Measurements from ENCODE around the gene STK36.

The STK36 gene

GRCh38 chr2:218658671-218659257 is 13.1 kb upstream of the STK36 start:
- Histone ChIP-seq H3K4me2 (ENCODE audit: low read length) (peak overlapping the region; percentile 36), H2BK15ac (replicated peaks; ENCODE audit: low read depth) (no peak overlapping the region), H3K56ac (ENCODE audit: low read length) (peak overlapping the region; percentile 84), H3K4me1 (ENCODE audit: control insufficient read depth, low read depth, low read length) (no peaks in the 10 kb centered on the region), H3K23ac (ENCODE audit: low read length) (peak overlapping the region; percentile 74), H3K9ac (ENCODE audit: low read length) (peak overlapping the region; percentile 88), H4K5ac (ENCODE audit: low read length) (no peak overlapping the region), H3K27me3 (ENCODE audit: insufficient read depth, low read length, poor library complexity) (no peaks in the 10 kb centered on the region), H3K18ac (ENCODE audit: low read length) (peak overlapping the region; percentile 69), H3K4me3 (ENCODE audit: low read length) (peak overlapping the region; percentile 49), H2BK120ac (ENCODE audit: low read depth, low read length) (no peak overlapping the region), H2AK5ac (ENCODE audit: low read length) (no peak overlapping the region), H3K79me1 (ENCODE audit: low read length) (peaks cover 11% of the 10 kb centered on the region), H4K8ac (ENCODE audit: low read depth, low read length) (no peak overlapping the region), H3K4ac (ENCODE audit: low read depth, low read length) (peak overlapping the region; percentile 20), H3K79me2 (ENCODE audit: control insufficient read depth, insufficient read depth, low read length) (peaks cover 3% of the 10 kb centered on the region), H2BK5ac (ENCODE audit: low read length) (no peak overlapping the region), H3K27ac (ENCODE audit: low read depth, low read length) (no peak overlapping the region), H3K36me3 (ENCODE audit: control insufficient read depth, insufficient read depth, low read length) (peaks cover 8% of the 10 kb centered on the region)
- no CpG with 5 or more reads among the region's 27 CpGs for WGBS (ENCODE audit: extremely low coverage, insufficient coverage, low lambda C conversion rate)
- peak; percentile 90 for DNase-seq

DNA sequence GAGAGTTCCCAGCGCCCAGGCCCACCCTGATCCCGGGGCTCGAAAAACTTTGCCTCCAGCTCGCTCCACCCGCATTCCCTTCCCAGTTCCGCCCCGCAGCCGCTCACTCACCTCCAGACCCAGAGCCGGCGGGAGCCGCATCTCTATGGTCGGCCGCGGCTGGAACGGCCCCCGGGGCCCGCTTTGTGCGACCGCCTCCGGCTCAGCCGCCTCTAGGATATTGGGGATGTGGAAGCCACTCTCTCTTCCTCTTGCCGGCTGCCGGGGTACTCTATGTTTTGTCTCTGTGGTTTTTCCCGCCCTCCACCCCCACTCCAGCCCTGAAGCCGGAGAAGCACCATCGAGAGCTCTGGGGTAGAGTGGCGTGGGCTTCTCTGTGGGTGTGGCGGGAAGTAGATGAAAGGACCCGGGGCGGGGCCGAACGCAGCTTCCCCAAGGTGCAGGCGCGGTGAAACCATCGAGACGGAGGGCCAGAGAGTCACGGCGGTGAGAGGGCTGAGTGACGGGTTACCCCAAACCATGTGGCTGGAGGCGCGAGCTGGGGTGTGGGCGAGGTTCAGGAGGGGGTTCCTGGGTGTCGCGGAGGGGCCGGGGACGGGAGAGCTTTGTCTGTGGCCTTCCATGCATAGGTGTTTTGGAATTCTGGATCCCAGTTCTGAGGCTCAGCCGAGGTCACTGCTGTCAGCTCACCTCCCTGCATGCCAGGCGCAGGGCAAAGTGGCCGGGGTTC is 12.5 kb upstream of the STK36 start, which contains the start of the genes BCS1L and ZNF142:
BCS1L (plus strand) TSS at position 426 of the 730 bp plus-strand sequence. CDS start 1,305 bp downstream, outside the sequence.
ZNF142 (minus strand) TSS at position 366 of the 730 bp plus-strand sequence. CDS start 3,194 bp downstream, outside the sequence.
- peak within 1 kb of the TSS; percentile 71 for H3K4me3 ChIP-seq (ENCODE audit: low read length)
- peak within 1 kb of the TSS; percentile 84 for H3K4me2 ChIP-seq (ENCODE audit: low read length)
- H2BK5ac ChIP-seq (ENCODE audit: low read length), result no peak within 1 kb of the TSS
- H3K9ac ChIP-seq (ENCODE audit: low read length), result peak within 1 kb of the TSS; percentile 88
- no peaks in the 10 kb centered on the region for H3K27me3 ChIP-seq (ENCODE audit: insufficient read depth, low read length, poor library complexity)
- H3K79me2 ChIP-seq (ENCODE audit: control insufficient read depth, insufficient read depth, low read length), result peaks cover 3% of the 10 kb centered on the region
- H3K4ac ChIP-seq (ENCODE audit: low read depth, low read length), result peak within 1 kb of the TSS; percentile 20
- peak within 1 kb of the TSS; percentile 87 for H3K56ac ChIP-seq (ENCODE audit: low read length)
- H2AK5ac ChIP-seq (ENCODE audit: low read length), result no peak within 1 kb of the TSS
- H3K23ac ChIP-seq (ENCODE audit: low read length), result peak within 1 kb of the TSS; percentile 74
- H2BK120ac ChIP-seq (ENCODE audit: low read depth, low read length), result no peak within 1 kb of the TSS
- DNase-seq, result peak; percentile 93
- H3K79me1 ChIP-seq (ENCODE audit: low read length), result peaks cover 11% of the 10 kb centered on the region
- peak within 1 kb of the TSS; percentile 49 for H3K27ac ChIP-seq (ENCODE audit: low read depth, low read length)
- peak within 1 kb of the TSS; percentile 69 for H3K18ac ChIP-seq (ENCODE audit: low read length)
- H4K8ac ChIP-seq (ENCODE audit: low read depth, low read length), result no peak within 1 kb of the TSS
- no peaks in the 10 kb centered on the region for H3K4me1 ChIP-seq (ENCODE audit: control insufficient read depth, low read depth, low read length)
- H2BK15ac ChIP-seq (replicated peaks; ENCODE audit: low read depth), result no peak within 1 kb of the TSS
- H4K5ac ChIP-seq (ENCODE audit: low read length), result no peak within 1 kb of the TSS
- WGBS (ENCODE audit: extremely low coverage, insufficient coverage, low lambda C conversion rate), result no CpG with 5 or more reads among the region's 49 CpGs
- H3K36me3 ChIP-seq (ENCODE audit: control insufficient read depth, insufficient read depth, low read length), result peaks cover 10% of the 10 kb centered on the region

DNA sequence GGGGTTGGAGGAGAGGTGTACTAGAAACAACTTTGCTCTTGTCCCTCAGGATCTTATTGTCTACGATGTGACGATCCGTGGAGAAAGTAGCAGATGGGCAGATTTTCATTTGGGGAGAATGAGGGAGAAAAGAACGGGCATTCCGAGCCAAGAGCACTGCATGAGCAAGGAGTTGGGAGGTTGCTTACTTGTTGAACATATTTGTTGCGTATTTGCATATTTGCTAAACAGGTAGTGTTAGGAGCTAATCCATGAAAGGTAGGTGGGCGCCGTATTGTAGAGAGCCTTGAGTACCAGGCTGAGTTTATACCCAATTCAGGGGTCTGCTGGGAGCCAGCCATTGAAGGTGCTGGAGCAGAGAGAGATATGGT is 11.9 kb upstream of the STK36 start:
- H3K4me3 ChIP-seq (ENCODE audit: low read length), result peak overlapping the region; percentile 71
- peak overlapping the region; percentile 84 for H3K4me2 ChIP-seq (ENCODE audit: low read length)
- no peak overlapping the region for H3K4ac ChIP-seq (ENCODE audit: low read depth, low read length)
- peaks cover 11% of the 10 kb centered on the region for H3K79me1 ChIP-seq (ENCODE audit: low read length)
- no peak overlapping the region for H4K5ac ChIP-seq (ENCODE audit: low read length)
- H3K36me3 ChIP-seq (ENCODE audit: control insufficient read depth, insufficient read depth, low read length), result peaks cover 11% of the 10 kb centered on the region
- no peak overlapping the region for H4K8ac ChIP-seq (ENCODE audit: low read depth, low read length)
- no peak overlapping the region for H2BK120ac ChIP-seq (ENCODE audit: low read depth, low read length)
- H3K56ac ChIP-seq (ENCODE audit: low read length), result peak overlapping the region; percentile 87
- H3K18ac ChIP-seq (ENCODE audit: low read length), result no peak overlapping the region
- H3K27ac ChIP-seq (ENCODE audit: low read depth, low read length), result no peak overlapping the region
- WGBS (ENCODE audit: extremely low coverage, insufficient coverage, low lambda C conversion rate), result no CpG with 5 or more reads among the region's 8 CpGs
- peak overlapping the region; percentile 79 for H3K9ac ChIP-seq (ENCODE audit: low read length)
- peaks cover 3% of the 10 kb centered on the region for H3K79me2 ChIP-seq (ENCODE audit: control insufficient read depth, insufficient read depth, low read length)
- H3K4me1 ChIP-seq (ENCODE audit: control insufficient read depth, low read depth, low read length), result no peaks in the 10 kb centered on the region
- no peak overlapping the region for H2BK15ac ChIP-seq (replicated peaks; ENCODE audit: low read depth)
- H2BK5ac ChIP-seq (ENCODE audit: low read length), result no peak overlapping the region
- DNase-seq, result no peak
- H2AK5ac ChIP-seq (ENCODE audit: low read length), result no peak overlapping the region
- H3K27me3 ChIP-seq (ENCODE audit: insufficient read depth, low read length, poor library complexity), result no peaks in the 10 kb centered on the region
- H3K23ac ChIP-seq (ENCODE audit: low read length), result no peak overlapping the region

- H4K5ac ChIP-seq (ENCODE audit: low read length), result no peak overlapping the region
- H3K4me3 ChIP-seq (ENCODE audit: low read length), result no peak overlapping the region
- no peak overlapping the region for H3K27ac ChIP-seq (ENCODE audit: low read depth, low read length)
- H3K9ac ChIP-seq (ENCODE audit: low read length), result no peak overlapping the region
- no peak overlapping the region for H2BK15ac ChIP-seq (replicated peaks; ENCODE audit: low read depth)
- H4K8ac ChIP-seq (ENCODE audit: low read depth, low read length), result no peak overlapping the region
- no peak overlapping the region for H3K56ac ChIP-seq (ENCODE audit: low read length)
- H3K36me3 ChIP-seq (ENCODE audit: control insufficient read depth, insufficient read depth, low read length), result peaks cover 8% of the 10 kb centered on the region
- no peak overlapping the region for H2BK5ac ChIP-seq (ENCODE audit: low read length)
- no peak for DNase-seq
- peaks cover 5% of the 10 kb centered on the region for H3K79me1 ChIP-seq (ENCODE audit: low read length)
- no CpG with 5 or more reads among the region's 7 CpGs for WGBS (ENCODE audit: extremely low coverage, insufficient coverage, low lambda C conversion rate)
- no peak overlapping the region for H3K23ac ChIP-seq (ENCODE audit: low read length)
- no peak overlapping the region for H3K18ac ChIP-seq (ENCODE audit: low read length)
- H2BK120ac ChIP-seq (ENCODE audit: low read depth, low read length), result no peak overlapping the region
- H3K4ac ChIP-seq (ENCODE audit: low read depth, low read length), result no peak overlapping the region
- H3K27me3 ChIP-seq (ENCODE audit: insufficient read depth, low read length, poor library complexity), result no peaks in the 10 kb centered on the region
- H3K79me2 ChIP-seq (ENCODE audit: control insufficient read depth, insufficient read depth, low read length), result peaks cover 3% of the 10 kb centered on the region
- no peak overlapping the region for H3K4me2 ChIP-seq (ENCODE audit: low read length)
- H3K4me1 ChIP-seq (ENCODE audit: control insufficient read depth, low read depth, low read length), result no peaks in the 10 kb centered on the region
- no peak overlapping the region for H2AK5ac ChIP-seq (ENCODE audit: low read length)
These were observed 9.5 kb upstream of the STK36 start for GRCh38 chr2:218662377-218662776.

DNA sequence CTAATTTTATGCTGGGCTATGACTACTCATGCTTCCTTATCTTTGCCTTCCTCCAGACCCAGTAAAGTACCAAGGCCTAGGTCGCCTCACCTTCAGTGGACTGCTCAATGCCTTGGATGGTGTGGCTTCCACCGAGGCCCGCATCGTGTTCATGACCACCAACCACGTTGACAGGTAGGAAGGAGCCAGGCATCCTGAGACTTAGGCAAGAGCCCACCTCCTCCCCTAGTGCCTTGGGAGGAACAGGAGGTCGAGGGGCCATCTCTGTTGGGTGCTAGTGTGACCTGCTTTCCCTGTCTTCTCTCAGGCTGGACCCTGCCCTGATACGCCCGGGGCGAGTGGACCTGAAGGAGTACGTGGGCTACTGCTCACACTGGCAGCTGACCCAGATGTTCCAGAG is 9.1 kb upstream of the STK36 start:
- no CpG with 5 or more reads among the region's 10 CpGs for WGBS (ENCODE audit: extremely low coverage, insufficient coverage, low lambda C conversion rate)
- Histone ChIP-seq H3K9ac (ENCODE audit: low read length) (no peak overlapping the region), H3K4me1 (ENCODE audit: control insufficient read depth, low read depth, low read length) (no peaks in the 10 kb centered on the region), H3K36me3 (ENCODE audit: control insufficient read depth, insufficient read depth, low read length) (peaks cover 10% of the 10 kb centered on the region), H2AK5ac (ENCODE audit: low read length) (no peak overlapping the region), H3K18ac (ENCODE audit: low read length) (no peak overlapping the region), H3K23ac (ENCODE audit: low read length) (no peak overlapping the region), H3K56ac (ENCODE audit: low read length) (no peak overlapping the region), H3K4ac (ENCODE audit: low read depth, low read length) (no peak overlapping the region), H3K79me2 (ENCODE audit: control insufficient read depth, insufficient read depth, low read length) (peaks cover 1% of the 10 kb centered on the region), H3K4me2 (ENCODE audit: low read length) (no peak overlapping the region), H3K79me1 (ENCODE audit: low read length) (peaks cover 5% of the 10 kb centered on the region), H2BK120ac (ENCODE audit: low read depth, low read length) (no peak overlapping the region), H4K5ac (ENCODE audit: low read length) (no peak overlapping the region), H2BK15ac (replicated peaks; ENCODE audit: low read depth) (no peak overlapping the region), H3K27me3 (ENCODE audit: insufficient read depth, low read length, poor library complexity) (no peaks in the 10 kb centered on the region), H3K4me3 (ENCODE audit: low read length) (no peak overlapping the region), H3K27ac (ENCODE audit: low read depth, low read length) (no peak overlapping the region), H4K8ac (ENCODE audit: low read depth, low read length) (no peak overlapping the region), H2BK5ac (ENCODE audit: low read length) (no peak overlapping the region)
- DNase-seq, result no peak

Data from mesendoderm (in vitro differentiated cells).